A549 (cell line): ENCODE data around the gene ATG4B. TPM values are rescaled to one million over a fixed set of nuclear protein-coding genes. Genes with fewer than 3 reads are reported as not detected.

Source experiments
- ATAC-seq, 2 experiments: fragments of 200-7000 bp in 1 of 2; fragments of >200 bp in 1 of 2; cut with Nextera tagmentation in 1 of 2; cut with Tn5 transposase in 1 of 2; 3 replicates each; pipeline versions ENCODE4 v1.8.0 to v1.9.1; 2018 to 2020; ENCODE audit warnings: mild to moderate bottlenecking in 1 of 2, moderate library complexity in 1 of 2
- CTCF ChIA-PET: fragments of 300-600 bp; sonication (Branson Sonifier 250); formaldehyde crosslinking; extraction: SDS; loops from one replicate; lab custom pipeline; 2021; ENCODE audit warnings: antibody characterized with exemption, inconsistent platforms; lab: Yijun Ruan, JAX
- POLR2A ChIA-PET: fragments of 350-600 bp; formaldehyde crosslinking; extraction: SDS; loops from one replicate; lab custom pipeline; 2021; ENCODE audit warnings: antibody characterized with exemption, inconsistent platforms; lab: Yijun Ruan, JAX
- DNase-seq, 2 experiments: peaks; one replicate each; pipeline versions ENCODE4 v3.0.0 to v3.0.0-alpha.2; 2011 to 2016; ENCODE audit warnings: low read depth in 1 of 2, low spot score in 1 of 2
- FAIRE-seq: peaks from 2 replicates; lab custom pipeline; 2011; peaks lifted over from hg19 to GRCh38; lab: Jason Lieb, UNC
- H3K27ac ChIP-seq, 2 experiments: fragments of >200 bp; sonication (Bioruptor Twin); formaldehyde crosslinking; 3 replicates each; pipeline ENCODE4 v1.5.1; 2016 to 2017
- H3K4me1 ChIP-seq: fragments of >200 bp; sonication (Bioruptor Twin); formaldehyde crosslinking; 3 replicates; pipeline ENCODE4 v1.6.1; 2016
- H3K4me2 ChIP-seq: fragments of >200 bp; sonication (Bioruptor Twin); formaldehyde crosslinking; 3 replicates; pipeline ENCODE4 v1.6.1; 2016
- H3K4me3 ChIP-seq: fragments of >200 bp; sonication (Bioruptor Twin); formaldehyde crosslinking; 3 replicates; pipeline ENCODE4 v1.5.1; 2016
- H3K9me3 ChIP-seq: fragments of >200 bp; sonication (Bioruptor Twin); formaldehyde crosslinking; 3 replicates; pipeline ENCODE4 v1.6.1; 2016
- CBX8 ChIP-seq: fragments of 200-600 bp; sonication (generic); IDR thresholded peaks from 2 replicates; pipeline ENCODE4 v1.6.1; 2016
- CEBPB ChIP-seq, 2 experiments: fragments of >200 bp in 1 of 2; sonication (Bioruptor Twin) in 1 of 2; formaldehyde crosslinking in 1 of 2; IDR thresholded peaks; 2 replicates each; pipeline ENCODE4 v1.6.1; 2012 to 2016
- ESRRA ChIP-seq: fragments of 150-350 bp; IDR thresholded peaks from 2 replicates; pipeline ENCODE4 v1.6.1; 2014; ENCODE audit warnings: mild to moderate bottlenecking, low read length, borderline replicate concordance
- FOSL2 ChIP-seq, 2 experiments: fragments of 450-650 bp in 1 of 2; fragments of >200 bp in 1 of 2; sonication (Bioruptor Twin) in 1 of 2; formaldehyde crosslinking; IDR thresholded peaks; 2 replicates each; pipeline versions ENCODE4 v1.5.0 to v1.6.1; 2016 to 2020; ENCODE audit warnings: mild to moderate bottlenecking in 1 of 2, moderate library complexity in 1 of 2
- FOXS1 ChIP-seq: fragments of 250-450 bp; sonication (Bioruptor Pico); IDR thresholded peaks from 2 replicates; pipeline ENCODE4 v1.5.0; 2020; ENCODE audit warnings: mild to moderate bottlenecking, moderate library complexity
- GATA3 ChIP-seq: IDR thresholded peaks from 2 replicates; pipeline ENCODE4 v1.6.1; 2012; ENCODE audit warnings: borderline replicate concordance
- HOXB5 ChIP-seq: fragments of 250-450 bp; sonication (Bioruptor Pico); IDR thresholded peaks from 2 replicates; pipeline ENCODE4 v1.5.0; 2020; ENCODE audit warnings: mild to moderate bottlenecking, moderate library complexity
- JUN ChIP-seq, 2 experiments: fragments of >200 bp; sonication (Bioruptor Twin); formaldehyde crosslinking; IDR thresholded peaks; 2 replicates in 1 of 2; 3 replicates in 1 of 2; pipeline ENCODE4 v1.6.1; 2016 to 2017
- KDM1A ChIP-seq: fragments of 200-600 bp; sonication (generic); IDR thresholded peaks from 2 replicates; pipeline ENCODE4 v1.6.1; 2016; ENCODE audit warnings: low read depth, mild to moderate bottlenecking
- MAZ ChIP-seq: fragments of 150-350 bp; IDR thresholded peaks from 2 replicates; pipeline ENCODE4 v1.6.1; 2014; ENCODE audit warnings: antibody characterized with exemption, low read depth, low read length, borderline replicate concordance
- NR3C1 ChIP-seq: fragments of >200 bp; sonication (Bioruptor Twin); formaldehyde crosslinking; IDR thresholded peaks from 3 replicates; pipeline ENCODE4 v1.6.1; 2017
- POLR2A ChIP-seq: IDR thresholded peaks from 2 replicates; pipeline ENCODE4 v1.6.1; 2012; ENCODE audit warnings: mild to moderate bottlenecking, low read length
- RARB ChIP-seq: fragments of 250-450 bp; sonication (Bioruptor Pico); IDR thresholded peaks from 2 replicates; pipeline ENCODE4 v1.8.0; 2021; ENCODE audit warnings: mild to moderate bottlenecking, moderate library complexity
- RFX5 ChIP-seq: fragments of 450-650 bp; IDR thresholded peaks from 2 replicates; pipeline ENCODE4 v1.7.1; 2014; ENCODE audit warnings: antibody characterized with exemption, mild to moderate bottlenecking, moderate library complexity
- SMC3 ChIP-seq: fragments of >200 bp; sonication (Bioruptor Twin); formaldehyde crosslinking; IDR thresholded peaks from 3 replicates; pipeline ENCODE4 v1.6.1; 2018; ENCODE audit warnings: inconsistent platforms
- TFCP2L1 ChIP-seq: fragments of 250-450 bp; sonication (Bioruptor Pico); IDR thresholded peaks from 2 replicates; pipeline ENCODE4 v1.5.0; 2021; ENCODE audit warnings: mild to moderate bottlenecking
- ZSCAN20 ChIP-seq: fragments of 250-450 bp; sonication (Bioruptor Pico); IDR thresholded peaks from 2 replicates; pipeline ENCODE4 v1.8.0; 2022; ENCODE audit warnings: mild to moderate bottlenecking, moderate library complexity
- WGBS: methylation state at CpG from one replicate; pipeline ENCODE4 v1.1.6; 2017; ENCODE audit errors: missing lambda C conversion rate; 5-methylcytosine and 5-hydroxymethylcytosine counted together
- polyA plus RNA-seq, 4 experiments: library from polyadenylated mRNA; depleted of rRNA in 3 of 4; stranded (reverse); fragments of >200 nt; fragmentation: RNase III in 1 of 4; extraction: RNeasy Plus Mini Kit Qiagen cat#74134 plus additional on column Dnase treatment in 1 of 4; gene quantifications; 2 replicates in 3 of 4; 3 replicates in 1 of 4; pipeline ENCODE4 v1.2.3, GENCODE V29; 2011 to 2017
- TF ChIP-seq, protein P1 (sequence below): IDR thresholded peaks from 2 replicates; pipeline ENCODE4 v1.6.1; 2012
- TF ChIP-seq, protein P2 (sequence below): fragments of >200 bp; sonication (Bioruptor Twin); formaldehyde crosslinking; IDR thresholded peaks from 3 replicates; pipeline ENCODE4 v1.6.1; 2016
- TF ChIP-seq, protein P3 (sequence below): fragments of 250-450 bp; sonication (Bioruptor Pico); IDR thresholded peaks from 2 replicates; pipeline ENCODE4 v1.5.0; 2021; ENCODE audit warnings: mild to moderate bottlenecking, moderate library complexity, borderline replicate concordance
- TF ChIP-seq, protein P4 (sequence below): fragments of >200 bp; sonication (Bioruptor Twin); formaldehyde crosslinking; IDR thresholded peaks from 2 replicates; pipeline ENCODE4 v1.6.1; 2016
- TF ChIP-seq, protein P5 (sequence below): fragments of 150-350 bp; IDR thresholded peaks from 2 replicates; pipeline ENCODE4 v1.6.1; 2014; ENCODE audit warnings: low read depth, mild to moderate bottlenecking, low read length
- TF ChIP-seq, protein P6 (sequence below): fragments of 200-600 bp; sonication (generic); IDR thresholded peaks from 2 replicates; pipeline ENCODE4 v1.6.1; 2016; ENCODE audit warnings: antibody characterized with exemption, mild to moderate bottlenecking, moderate library complexity

Gene ATG4B
- polyA plus RNA-seq, 2 of the 4 experiments (the other 2 are of a cell fraction): 70.3 to 75.2 TPM

DNA sequence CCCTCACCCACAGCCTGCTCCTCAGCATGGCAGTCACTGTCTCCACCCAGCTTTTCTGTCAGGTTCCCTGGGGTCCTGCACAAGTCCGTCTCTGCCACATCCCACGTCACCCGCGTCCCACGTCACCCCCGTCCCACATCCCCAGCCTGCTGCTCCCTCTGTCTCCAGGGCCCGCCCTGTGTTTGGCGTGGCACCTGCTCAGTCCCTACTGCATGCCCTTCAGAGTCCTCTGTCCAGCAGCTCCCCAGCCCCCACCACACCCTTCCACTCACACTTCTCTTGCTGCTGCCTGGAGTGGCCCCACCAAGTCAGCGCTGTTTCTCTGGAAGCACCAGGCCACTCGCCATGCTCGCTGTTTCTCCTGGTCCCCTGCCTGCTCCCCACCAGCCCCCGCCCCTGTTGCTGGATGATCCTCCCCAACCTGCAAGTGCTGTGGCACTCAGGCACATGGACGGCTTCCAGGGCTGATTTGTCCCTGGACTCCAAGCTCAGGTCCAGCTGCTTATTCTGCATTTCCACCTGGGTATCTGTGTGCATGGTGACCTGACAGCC, 18.8 kb downstream of the ATG4B start:
- no peak for FAIRE-seq
- H3K4me1 ChIP-seq: no peaks in the 10 kb centered on the region

DNA sequence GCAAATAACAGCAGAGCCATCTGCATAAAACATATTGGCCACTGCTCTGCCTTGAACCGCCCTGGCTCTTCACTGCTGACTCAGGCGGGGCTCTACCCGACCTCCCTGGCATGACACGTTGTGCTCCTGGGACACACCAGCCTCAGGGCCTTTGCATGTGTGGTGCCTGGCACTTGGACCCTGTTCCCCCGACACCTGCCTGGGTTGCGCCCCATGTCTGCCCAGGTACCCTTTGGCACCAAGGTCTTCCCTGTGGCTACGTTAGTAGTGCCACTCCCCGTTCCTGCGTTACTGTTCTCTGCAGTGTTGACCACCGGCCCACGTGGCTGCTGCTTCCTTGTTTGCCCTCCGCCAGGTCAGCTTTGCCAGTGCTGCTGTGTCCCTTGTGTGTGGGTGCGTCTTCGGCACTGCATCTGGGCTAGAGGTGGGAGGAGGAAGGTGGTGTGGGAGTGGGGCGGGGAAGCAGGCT, 20.3 kb downstream of the ATG4B start:
- H3K9me3 ChIP-seq: no peaks in the 10 kb centered on the region
- CTCF ChIA-PET: interaction anchor here (1.0 to 2.5 kb wide), 11 partner anchors 11 to 806 kb away, joined by 3 to 44 read pairs (median 4); partner anchors contain the start of gene DTYMK
- 95% methylated on average over 11 of the region's 15 CpGs for WGBS
- no peak for DNase-seq
- no peaks in the 10 kb centered on the region for H3K4me1 ChIP-seq
- H3K4me2 ChIP-seq: no peak overlapping the region
- no peak for ATAC-seq
- H3K4me3 ChIP-seq: no peak overlapping the region
- no peak for FAIRE-seq
- H3K27ac ChIP-seq: no peak overlapping the region
- POLR2A ChIA-PET: interaction anchor here (0.6 kb wide), 1 partner anchor 473 kb away, joined by 3 read pairs; no protein-coding TSS in a partner anchor
- no peak for TF ChIP-seq FOXS1 (CRISPR knock-in tag)
- TF ChIP-seq, protein P1, sequence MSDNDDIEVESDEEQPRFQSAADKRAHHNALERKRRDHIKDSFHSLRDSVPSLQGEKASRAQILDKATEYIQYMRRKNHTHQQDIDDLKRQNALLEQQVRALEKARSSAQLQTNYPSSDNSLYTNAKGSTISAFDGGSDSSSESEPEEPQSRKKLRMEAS: no peak
- no peak for TF ChIP-seq NR3C1
- TF ChIP-seq MAZ: no peak
- no peak for TF ChIP-seq SMC3
- TF ChIP-seq, protein P2, sequence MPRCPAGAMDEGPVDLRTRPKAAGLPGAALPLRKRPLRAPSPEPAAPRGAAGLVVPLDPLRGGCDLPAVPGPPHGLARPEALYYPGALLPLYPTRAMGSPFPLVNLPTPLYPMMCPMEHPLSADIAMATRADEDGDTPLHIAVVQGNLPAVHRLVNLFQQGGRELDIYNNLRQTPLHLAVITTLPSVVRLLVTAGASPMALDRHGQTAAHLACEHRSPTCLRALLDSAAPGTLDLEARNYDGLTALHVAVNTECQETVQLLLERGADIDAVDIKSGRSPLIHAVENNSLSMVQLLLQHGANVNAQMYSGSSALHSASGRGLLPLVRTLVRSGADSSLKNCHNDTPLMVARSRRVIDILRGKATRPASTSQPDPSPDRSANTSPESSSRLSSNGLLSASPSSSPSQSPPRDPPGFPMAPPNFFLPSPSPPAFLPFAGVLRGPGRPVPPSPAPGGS: no peak
- TF ChIP-seq KDM1A: no peak
- no peak for TF ChIP-seq CEBPB (IDR thresholded peaks at IDR 0.05)
- no peak for TF ChIP-seq ESRRA
- no peak for TF ChIP-seq RARB
- no peak for TF ChIP-seq HOXB5 (CRISPR knock-in tag)
- no peak for TF ChIP-seq FOSL2 (IDR thresholded peaks at IDR 0.05)
- no peak for TF ChIP-seq FOSL2 (CRISPR knock-in tag; IDR thresholded peaks at IDR 0.05)
- no peak for TF ChIP-seq TFCP2L1 (CRISPR knock-in tag)
- TF ChIP-seq ZSCAN20 (CRISPR knock-in tag): no peak
- TF ChIP-seq, protein P3, sequence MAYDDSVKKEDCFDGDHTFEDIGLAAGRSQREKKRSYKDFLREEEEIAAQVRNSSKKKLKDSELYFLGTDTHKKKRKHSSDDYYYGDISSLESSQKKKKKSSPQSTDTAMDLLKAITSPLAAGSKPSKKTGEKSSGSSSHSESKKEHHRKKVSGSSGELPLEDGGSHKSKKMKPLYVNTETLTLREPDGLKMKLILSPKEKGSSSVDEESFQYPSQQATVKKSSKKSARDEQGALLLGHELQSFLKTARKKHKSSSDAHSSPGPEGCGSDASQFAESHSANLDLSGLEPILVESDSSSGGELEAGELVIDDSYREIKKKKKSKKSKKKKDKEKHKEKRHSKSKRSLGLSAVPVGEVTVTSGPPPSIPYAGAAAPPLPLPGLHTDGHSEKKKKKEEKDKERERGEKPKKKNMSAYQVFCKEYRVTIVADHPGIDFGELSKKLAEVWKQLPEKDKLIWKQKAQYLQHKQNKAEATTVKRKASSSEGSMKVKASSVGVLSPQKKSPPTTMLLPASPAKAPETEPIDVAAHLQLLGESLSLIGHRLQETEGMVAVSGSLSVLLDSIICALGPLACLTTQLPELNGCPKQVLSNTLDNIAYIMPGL: no peak
- TF ChIP-seq JUN (IDR thresholded peaks at IDR 0.05): no peak
- TF ChIP-seq GATA3: no peak
- TF ChIP-seq, protein P4, sequence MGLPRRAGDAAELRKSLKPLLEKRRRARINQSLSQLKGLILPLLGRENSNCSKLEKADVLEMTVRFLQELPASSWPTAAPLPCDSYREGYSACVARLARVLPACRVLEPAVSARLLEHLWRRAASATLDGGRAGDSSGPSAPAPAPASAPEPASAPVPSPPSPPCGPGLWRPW: no peak

More for the DNA sequence above, 18.8 kb downstream of the ATG4B start:
- no peak overlapping the region for H3K27ac ChIP-seq
- H3K4me3 ChIP-seq: no peak overlapping the region
- ChIA-PET CTCF (interaction anchor here (1.6 kb wide), 1 partner anchor 9 kb away, joined by 5 read pairs; no protein-coding TSS in a partner anchor), POLR2A (no interaction called here)
- no peak overlapping the region for H3K4me2 ChIP-seq
- ATAC-seq (no peak), DNase-seq (no peak)
- no peaks in the 10 kb centered on the region for H3K9me3 ChIP-seq
- TF ChIP-seq ESRRA (no peak), POLR2A (no peak), RFX5 (no peak), TFCP2L1 (CRISPR knock-in tag) (no peak), CEBPB (IDR thresholded peaks at IDR 0.05) (no peak), CBX8 (no peak)
- TF ChIP-seq, protein P5, sequence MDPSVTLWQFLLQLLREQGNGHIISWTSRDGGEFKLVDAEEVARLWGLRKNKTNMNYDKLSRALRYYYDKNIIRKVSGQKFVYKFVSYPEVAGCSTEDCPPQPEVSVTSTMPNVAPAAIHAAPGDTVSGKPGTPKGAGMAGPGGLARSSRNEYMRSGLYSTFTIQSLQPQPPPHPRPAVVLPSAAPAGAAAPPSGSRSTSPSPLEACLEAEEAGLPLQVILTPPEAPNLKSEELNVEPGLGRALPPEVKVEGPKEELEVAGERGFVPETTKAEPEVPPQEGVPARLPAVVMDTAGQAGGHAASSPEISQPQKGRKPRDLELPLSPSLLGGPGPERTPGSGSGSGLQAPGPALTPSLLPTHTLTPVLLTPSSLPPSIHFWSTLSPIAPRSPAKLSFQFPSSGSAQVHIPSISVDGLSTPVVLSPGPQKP: no peak
- TF ChIP-seq, protein P3: no peak
- TF ChIP-seq, protein P6, sequence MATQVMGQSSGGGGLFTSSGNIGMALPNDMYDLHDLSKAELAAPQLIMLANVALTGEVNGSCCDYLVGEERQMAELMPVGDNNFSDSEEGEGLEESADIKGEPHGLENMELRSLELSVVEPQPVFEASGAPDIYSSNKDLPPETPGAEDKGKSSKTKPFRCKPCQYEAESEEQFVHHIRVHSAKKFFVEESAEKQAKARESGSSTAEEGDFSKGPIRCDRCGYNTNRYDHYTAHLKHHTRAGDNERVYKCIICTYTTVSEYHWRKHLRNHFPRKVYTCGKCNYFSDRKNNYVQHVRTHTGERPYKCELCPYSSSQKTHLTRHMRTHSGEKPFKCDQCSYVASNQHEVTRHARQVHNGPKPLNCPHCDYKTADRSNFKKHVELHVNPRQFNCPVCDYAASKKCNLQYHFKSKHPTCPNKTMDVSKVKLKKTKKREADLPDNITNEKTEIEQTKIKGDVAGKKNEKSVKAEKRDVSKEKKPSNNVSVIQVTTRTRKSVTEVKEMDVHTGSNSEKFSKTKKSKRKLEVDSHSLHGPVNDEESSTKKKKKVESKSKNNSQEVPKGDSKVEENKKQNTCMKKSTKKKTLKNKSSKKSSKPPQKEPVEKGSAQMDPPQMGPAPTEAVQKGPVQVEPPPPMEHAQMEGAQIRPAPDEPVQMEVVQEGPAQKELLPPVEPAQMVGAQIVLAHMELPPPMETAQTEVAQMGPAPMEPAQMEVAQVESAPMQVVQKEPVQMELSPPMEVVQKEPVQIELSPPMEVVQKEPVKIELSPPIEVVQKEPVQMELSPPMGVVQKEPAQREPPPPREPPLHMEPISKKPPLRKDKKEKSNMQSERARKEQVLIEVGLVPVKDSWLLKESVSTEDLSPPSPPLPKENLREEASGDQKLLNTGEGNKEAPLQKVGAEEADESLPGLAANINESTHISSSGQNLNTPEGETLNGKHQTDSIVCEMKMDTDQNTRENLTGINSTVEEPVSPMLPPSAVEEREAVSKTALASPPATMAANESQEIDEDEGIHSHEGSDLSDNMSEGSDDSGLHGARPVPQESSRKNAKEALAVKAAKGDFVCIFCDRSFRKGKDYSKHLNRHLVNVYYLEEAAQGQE: no peak
- WGBS: 95% methylated on average over 11 of the region's 13 CpGs
